Upper lobe of right lung (tissue), 1 donor: ENCODE measurements around the gene PEX11A. TPM values are rescaled to one million over a fixed set of nuclear protein-coding genes. Genes with fewer than 3 reads are reported as not detected.

Source experiments
- ATAC-seq: fragments of 200-7000 bp; cut with Tn5 transposase; one replicate; pipeline ENCODE4 v1.9.1; 2020; ENCODE audit warnings: mild to moderate bottlenecking, moderate library complexity
- DNase-seq: peaks from one replicate; pipeline ENCODE4 v3.0.0-alpha.2; 2020
- H3K27ac ChIP-seq: fragments of 200-600 bp; one replicate; pipeline ENCODE4 v1.8.0; 2022
- H3K27me3 ChIP-seq: fragments of 200-600 bp; one replicate; pipeline ENCODE4 v1.8.0; 2022; ENCODE audit warnings: mild to moderate bottlenecking
- H3K36me3 ChIP-seq: fragments of 200-600 bp; one replicate; pipeline ENCODE4 v1.8.0; 2022
- H3K4me1 ChIP-seq: fragments of 200-600 bp; one replicate; pipeline ENCODE4 v1.8.0; 2022
- H3K4me3 ChIP-seq: fragments of 200-600 bp; one replicate; pipeline ENCODE4 v1.8.0; 2022; ENCODE audit warnings: mild to moderate bottlenecking
- H3K9me3 ChIP-seq: fragments of 200-600 bp; one replicate; pipeline ENCODE4 v1.8.0; 2022
- CTCF ChIP-seq: fragments of 200-600 bp; IDR thresholded peaks from one replicate; pipeline ENCODE4 v1.8.0; 2022; ENCODE audit warnings: antibody characterized with exemption
- intact Hi-C: fragments of 100-400 bp; cut with DNase I; formaldehyde crosslinking; loops from one replicate; pipeline ENCODE4 v1.11.0; 2022
- total RNA-seq: library from RNA; stranded (reverse); fragmentation: NEBNext Ultra II Directional; extraction: Animal tissue kit (Norgen Biotek cat#: 25700); gene quantifications from one replicate; pipeline ENCODE4 v1.2.1, GENCODE V29; 2021
- donor health status: DM: no; HTN: yes; CAD: no; lungs with severe emphysema.

The PEX11A gene
- total RNA-seq, 1 donor from 2014 or later = 9.1 TPM

- Histone ChIP-seq H3K27ac (no peak overlapping the region), H3K9me3 (no peaks in the 10 kb centered on the region), H3K27me3 (no peaks in the 10 kb centered on the region), H3K4me3 (no peak overlapping the region), H3K4me1 (peaks cover 5% of the 10 kb centered on the region), H3K36me3 (no peaks in the 10 kb centered on the region)
- no peak for ATAC-seq
- no peak for TF ChIP-seq CTCF
- DNase-seq = no peak
- intact Hi-C loops = no loop called here
Observed at GRCh38 chr15:89669941-89670340, 20.6 kb downstream of the PEX11A start.

- H3K36me3 ChIP-seq = no peaks in the 10 kb centered on the region
- TF ChIP-seq CTCF = no peak
- intact Hi-C loops = no loop called here
- H3K4me1 ChIP-seq = peaks cover 8% of the 10 kb centered on the region
- ATAC-seq = no peak
- H3K27ac ChIP-seq = no peak overlapping the region
- H3K4me3 ChIP-seq = no peak overlapping the region
- H3K9me3 ChIP-seq = no peaks in the 10 kb centered on the region
- H3K27me3 ChIP-seq = no peaks in the 10 kb centered on the region
- DNase-seq = no peak
Observed at GRCh38 chr15:89669309-89669865, 21.2 kb downstream of the PEX11A start.

GRCh38 chr15:89668171-89668570 is 22.4 kb downstream of the PEX11A start:
- Histone ChIP-seq H3K4me1 (peaks cover 8% of the 10 kb centered on the region), H3K4me3 (no peak overlapping the region), H3K27ac (no peak overlapping the region), H3K9me3 (no peaks in the 10 kb centered on the region), H3K27me3 (no peaks in the 10 kb centered on the region), H3K36me3 (no peaks in the 10 kb centered on the region)
- DNase-seq (no peak), ATAC-seq (no peak)
- TF ChIP-seq CTCF = no peak
- intact Hi-C loops = no loop called here

GRCh38 chr15:89667706-89667960 is 22.9 kb downstream of the PEX11A start:
- Histone ChIP-seq H3K36me3 (no peaks in the 10 kb centered on the region), H3K27me3 (no peaks in the 10 kb centered on the region), H3K4me3 (no peak overlapping the region), H3K9me3 (no peaks in the 10 kb centered on the region), H3K4me1 (peaks cover 13% of the 10 kb centered on the region), H3K27ac (no peak overlapping the region)
- intact Hi-C loops = no loop called here
- no peak for TF ChIP-seq CTCF
- ATAC-seq (no peak), DNase-seq (no peak)

- H3K4me1 ChIP-seq = peaks cover 18% of the 10 kb centered on the region
- H3K36me3 ChIP-seq = no peaks in the 10 kb centered on the region
- no peak for ATAC-seq
- no peaks in the 10 kb centered on the region for H3K27me3 ChIP-seq
- no peak for TF ChIP-seq CTCF
- DNase-seq = no peak
- no peak overlapping the region for H3K4me3 ChIP-seq
- intact Hi-C loops = no loop called here
- H3K27ac ChIP-seq = no peak overlapping the region
- H3K9me3 ChIP-seq = no peaks in the 10 kb centered on the region
Observed at GRCh38 chr15:89666858-89667705, 23.5 kb downstream of the PEX11A start.
